HuH-7.5 (cell line): ENCODE measurements around the gene PAK2.
"Not testable (repeated sequence)": the region's sequence is repeated elsewhere in the genome, so short reads cannot be mapped to it uniquely, and the experiment has no call there.

Source experiments
- DNase-seq: peaks from one replicate; pipeline ENCODE4 v3.0.0; 2011; ENCODE audit warnings: low spot score

PAK2 gene

GRCh38 chr3:196739671-196740480 is at the start of gene PAK2:
Gene PAK2 (plus strand): TSS chr3:196739857. CDS start chr3:196782647, 42,790 bp downstream.
- peak; percentile 70 for DNase-seq

GRCh38 chr3:196689941-196690660 is 49.6 kb upstream of the PAK2 start:
- DNase-seq: no peak

GRCh38 chr3:196691386-196691785 is 48.3 kb upstream of the PAK2 start:
- no peak for DNase-seq

- DNase-seq: no peak
Measured at GRCh38 chr3:196694202-196694638, 45.4 kb upstream of the PAK2 start.

- no peak for DNase-seq
Measured at GRCh38 chr3:196694941-196695848, 44.5 kb upstream of the PAK2 start.

GRCh38 chr3:196695849-196696226 is 43.8 kb upstream of the PAK2 start:
- no peak for DNase-seq

- DNase-seq: no peak
Measured at GRCh38 chr3:196697270-196697669, 42.4 kb upstream of the PAK2 start.

GRCh38 chr3:196699749-196700148 is 39.9 kb upstream of the PAK2 start:
- DNase-seq: no peak

GRCh38 chr3:196700801-196701200 is 38.9 kb upstream of the PAK2 start:
- DNase-seq: no peak

- no peak for DNase-seq
Measured at GRCh38 chr3:196706327-196706726, 33.3 kb upstream of the PAK2 start.

GRCh38 chr3:196706731-196707130 is 32.9 kb upstream of the PAK2 start:
- DNase-seq: no peak

- no peak for DNase-seq
Measured at GRCh38 chr3:196707566-196707965, 32.1 kb upstream of the PAK2 start.

GRCh38 chr3:196708467-196708866 is 31.2 kb upstream of the PAK2 start:
- no peak for DNase-seq

- DNase-seq: peak; percentile 89
Measured at GRCh38 chr3:196711838-196712513, 27.7 kb upstream of the PAK2 start, which contains the start of the genes CEP19 and PIGX. Gene CEP19 (minus strand): TSS chr3:196712250. CDS start chr3:196708657, 3,593 bp downstream. Gene PIGX (plus strand): TSS chr3:196712377.

GRCh38 chr3:196712514-196713413 is 26.9 kb upstream of the PAK2 start:
- no peak for DNase-seq

- DNase-seq: not testable (repeated sequence)
Measured at GRCh38 chr3:196717162-196717561, 22.5 kb upstream of the PAK2 start.

GRCh38 chr3:196721097-196721496 is 18.6 kb upstream of the PAK2 start:
- no peak for DNase-seq

GRCh38 chr3:196726788-196727675 is 12.6 kb upstream of the PAK2 start:
- DNase-seq: no peak

GRCh38 chr3:196735751-196736150 is 3.9 kb upstream of the PAK2 start:
- DNase-seq: no peak
